Lower lobe of right lung (tissue), 2 donors: ENCODE measurements around the gene GIGYF1. TPM values are rescaled to one million over a fixed set of nuclear protein-coding genes. Genes with fewer than 3 reads are reported as not detected.

Experiments used
- ATAC-seq, 2 donors: fragments of 200-7000 bp; cut with Tn5 transposase; one replicate each; pipeline ENCODE4 v1.9.1; 2020 to 2022; ENCODE audit warnings: mild to moderate bottlenecking in 2 of 2, moderate library complexity in 2 of 2
- DNase-seq: peaks from one replicate; pipeline ENCODE4 v3.0.0-alpha.2; 2020
- H3K27ac ChIP-seq: fragments of 200-600 bp; one replicate; pipeline ENCODE4 v1.8.0; 2022
- H3K27me3 ChIP-seq: fragments of 200-600 bp; one replicate; pipeline ENCODE4 v1.8.0; 2022; ENCODE audit warnings: low read depth
- H3K36me3 ChIP-seq: fragments of 200-600 bp; one replicate; pipeline ENCODE4 v1.8.0; 2022; ENCODE audit warnings: mild to moderate bottlenecking
- H3K4me1 ChIP-seq: fragments of 200-600 bp; one replicate; pipeline ENCODE4 v1.8.0; 2022
- H3K4me3 ChIP-seq: fragments of 200-600 bp; one replicate; pipeline ENCODE4 v1.8.0; 2022; ENCODE audit warnings: mild to moderate bottlenecking
- H3K9me3 ChIP-seq: fragments of 200-600 bp; one replicate; pipeline ENCODE4 v1.8.0; 2022
- intact Hi-C: fragments of 100-400 bp; cut with DNase I; formaldehyde crosslinking; loops from one replicate; pipeline ENCODE4 v1.11.0; 2022
- total RNA-seq: library from RNA; stranded (reverse); fragmentation: NEBNext Ultra II Directional; extraction: Animal tissue kit (Norgen Biotek cat#: 25700); gene quantifications from one replicate; pipeline ENCODE4 v1.2.1, GENCODE V29; 2021
- TF ChIP-seq, protein P1 (sequence below): fragments of 200-600 bp; IDR thresholded peaks from one replicate; pipeline ENCODE4 v1.8.0; 2022; ENCODE audit warnings: antibody characterized with exemption, mild to moderate bottlenecking
- donor health status: DM: no; HTN: yes; CAD: no; lungs with severe emphysema.

GIGYF1 gene
- total RNA-seq, 1 donor from 2014 or later: 53.4 TPM

DNA sequence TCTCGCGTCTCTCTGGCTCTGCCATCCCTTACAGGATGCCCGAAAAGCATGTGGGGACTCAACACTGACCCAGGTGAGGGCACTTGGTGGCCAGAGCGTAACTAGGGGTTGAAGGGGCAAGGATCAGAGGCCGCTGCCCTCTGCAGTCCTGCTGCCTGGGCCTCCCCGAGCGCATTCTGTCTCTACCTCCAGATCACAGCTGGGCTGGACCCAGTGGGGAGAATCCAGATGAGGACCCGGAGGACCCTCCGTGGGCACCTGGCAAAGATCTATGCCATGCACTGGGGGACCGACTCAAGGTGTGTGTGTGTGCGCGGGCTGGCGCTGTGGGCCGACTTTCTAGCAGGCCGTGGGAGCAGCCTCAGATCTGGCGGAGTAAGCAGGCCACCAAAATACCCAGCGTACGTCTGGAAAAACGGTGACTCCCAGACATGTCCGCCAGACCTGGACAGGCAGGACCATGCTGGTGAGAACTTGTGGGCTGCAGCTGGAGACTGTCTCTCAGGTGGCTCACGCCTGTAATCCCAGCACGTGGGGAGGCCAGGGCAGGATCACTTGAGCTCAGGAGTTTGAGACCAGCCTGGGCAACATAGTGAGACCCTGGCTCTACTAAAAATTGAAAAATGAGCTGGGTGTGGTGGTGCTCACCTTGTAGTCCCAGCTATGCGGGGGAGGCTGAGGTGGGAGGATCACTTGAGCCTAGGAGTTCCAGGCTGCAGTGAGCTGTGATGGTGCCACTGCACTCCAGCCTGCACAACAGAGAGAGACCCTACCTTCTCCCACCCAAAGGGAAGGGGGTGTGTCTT is 17.3 kb downstream of the GIGYF1 start:
- ATAC-seq: no peak
- Histone ChIP-seq H3K9me3 (no peaks in the 10 kb centered on the region), H3K4me1 (peaks cover 41% of the 10 kb centered on the region), H3K27ac (peak overlapping the region; percentile 98), H3K36me3 (peaks cover 55% of the 10 kb centered on the region), H3K4me3 (peak overlapping the region; percentile 95), H3K27me3 (no peaks in the 10 kb centered on the region)
- peak; percentile 50 for DNase-seq
- intact Hi-C loops: no loop called here
- TF ChIP-seq, protein P1, sequence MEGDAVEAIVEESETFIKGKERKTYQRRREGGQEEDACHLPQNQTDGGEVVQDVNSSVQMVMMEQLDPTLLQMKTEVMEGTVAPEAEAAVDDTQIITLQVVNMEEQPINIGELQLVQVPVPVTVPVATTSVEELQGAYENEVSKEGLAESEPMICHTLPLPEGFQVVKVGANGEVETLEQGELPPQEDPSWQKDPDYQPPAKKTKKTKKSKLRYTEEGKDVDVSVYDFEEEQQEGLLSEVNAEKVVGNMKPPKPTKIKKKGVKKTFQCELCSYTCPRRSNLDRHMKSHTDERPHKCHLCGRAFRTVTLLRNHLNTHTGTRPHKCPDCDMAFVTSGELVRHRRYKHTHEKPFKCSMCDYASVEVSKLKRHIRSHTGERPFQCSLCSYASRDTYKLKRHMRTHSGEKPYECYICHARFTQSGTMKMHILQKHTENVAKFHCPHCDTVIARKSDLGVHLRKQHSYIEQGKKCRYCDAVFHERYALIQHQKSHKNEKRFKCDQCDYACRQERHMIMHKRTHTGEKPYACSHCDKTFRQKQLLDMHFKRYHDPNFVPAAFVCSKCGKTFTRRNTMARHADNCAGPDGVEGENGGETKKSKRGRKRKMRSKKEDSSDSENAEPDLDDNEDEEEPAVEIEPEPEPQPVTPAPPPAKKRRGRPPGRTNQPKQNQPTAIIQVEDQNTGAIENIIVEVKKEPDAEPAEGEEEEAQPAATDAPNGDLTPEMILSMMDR: no peak

DNA sequence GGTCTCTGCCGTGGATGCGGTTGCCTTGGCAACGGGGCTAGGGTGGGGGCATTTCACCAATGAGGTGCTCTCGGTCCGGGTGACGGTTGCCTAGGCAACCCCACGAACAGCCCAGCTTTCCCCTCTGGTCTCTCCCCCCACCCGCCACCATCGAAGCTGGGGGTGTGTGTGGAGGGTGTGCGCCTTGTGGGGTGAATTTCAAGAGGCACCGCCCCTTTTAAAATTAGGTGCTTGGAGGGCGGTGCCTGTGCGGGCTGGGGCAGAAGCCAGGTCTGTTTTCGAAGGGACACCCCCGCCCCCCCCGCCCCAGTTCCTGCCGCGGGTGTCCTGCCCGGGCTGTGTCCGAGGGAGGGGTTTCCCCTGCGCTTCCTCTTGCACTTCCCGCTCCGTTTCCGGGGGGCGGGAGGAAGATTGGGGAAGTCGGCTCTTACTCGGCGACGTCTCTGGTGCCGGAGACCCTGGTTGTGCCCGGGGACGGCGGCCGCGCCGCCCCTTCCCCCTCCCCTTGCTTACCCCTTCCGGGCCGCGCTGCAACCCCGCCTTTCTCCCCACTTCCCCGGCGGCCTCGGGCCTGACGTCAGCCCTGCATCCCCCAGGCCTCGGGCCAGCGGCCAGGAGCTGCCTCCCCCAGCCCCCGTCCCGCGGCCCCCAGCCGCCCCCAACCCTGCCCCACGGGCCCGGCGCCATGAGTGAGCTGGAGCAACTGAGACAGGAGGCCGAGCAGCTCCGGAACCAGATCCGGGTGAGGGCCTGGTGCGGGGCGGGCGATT is 18.3 kb downstream of the GIGYF1 start:
- Histone ChIP-seq H3K4me1 (peaks cover 40% of the 10 kb centered on the region), H3K9me3 (no peaks in the 10 kb centered on the region), H3K27ac (peak overlapping the region; percentile 98), H3K4me3 (peak overlapping the region; percentile 95), H3K27me3 (no peaks in the 10 kb centered on the region), H3K36me3 (peaks cover 46% of the 10 kb centered on the region)
- intact Hi-C loops: no loop called here
- DNase-seq: peak; percentile 92
- peak; percentile 46 to 47 for ATAC-seq
- TF ChIP-seq, protein P1: no peak

DNA sequence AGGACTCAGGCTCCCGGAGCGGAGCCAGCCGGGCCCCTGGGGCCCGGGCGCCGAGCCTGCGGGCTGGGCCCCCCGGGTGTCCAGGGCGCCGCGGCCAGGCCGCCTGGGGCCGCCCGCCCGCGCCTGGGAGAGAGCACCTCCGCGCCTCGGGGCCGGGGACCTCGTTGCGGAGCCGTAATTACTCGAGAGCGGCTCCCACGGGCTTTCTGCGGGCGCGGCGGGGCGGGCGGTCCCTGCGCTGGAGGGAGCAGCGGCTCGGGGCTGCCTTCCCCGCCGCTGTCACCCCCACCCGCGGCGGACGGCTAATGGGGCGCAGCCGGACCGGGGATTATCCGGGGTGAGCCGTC is 19.0 kb downstream of the GIGYF1 start:
- peak in 1 of 2 donors; percentile 2 for ATAC-seq
- Histone ChIP-seq H3K4me3 (peak overlapping the region; percentile 95), H3K4me1 (peaks cover 33% of the 10 kb centered on the region), H3K36me3 (peaks cover 39% of the 10 kb centered on the region), H3K27me3 (no peaks in the 10 kb centered on the region), H3K9me3 (no peaks in the 10 kb centered on the region), H3K27ac (peak overlapping the region; percentile 98)
- intact Hi-C loops: no loop called here
- TF ChIP-seq, protein P1: no peak
- DNase-seq: no peak

- H3K4me1 ChIP-seq: peaks cover 28% of the 10 kb centered on the region
- H3K27me3 ChIP-seq: no peaks in the 10 kb centered on the region
- peaks cover 34% of the 10 kb centered on the region for H3K36me3 ChIP-seq
- H3K9me3 ChIP-seq: no peaks in the 10 kb centered on the region
- intact Hi-C loops: no loop called here
- H3K4me3 ChIP-seq: peak overlapping the region; percentile 95
- ATAC-seq: peak in 1 of 2 donors; percentile 3
- H3K27ac ChIP-seq: peak overlapping the region; percentile 98
- DNase-seq: peak; percentile 76
- TF ChIP-seq, protein P1: no peak
Observed at GRCh38 chr7:100674411-100675104, 19.5 kb downstream of the GIGYF1 start.

GRCh38 chr7:100673942-100674410 is 20.1 kb downstream of the GIGYF1 start:
- no peaks in the 10 kb centered on the region for H3K9me3 ChIP-seq
- TF ChIP-seq, protein P1: no peak
- H3K4me3 ChIP-seq: peak overlapping the region; percentile 95
- peak overlapping the region; percentile 98 for H3K27ac ChIP-seq
- H3K4me1 ChIP-seq: peaks cover 24% of the 10 kb centered on the region
- H3K27me3 ChIP-seq: no peaks in the 10 kb centered on the region
- ATAC-seq (peak in 1 of 2 donors; percentile 7), DNase-seq (peak; percentile 78)
- peaks cover 28% of the 10 kb centered on the region for H3K36me3 ChIP-seq
- intact Hi-C loops: no loop called here
